Left forelimb (tissue), 1 donor: Measurements from ENCODE around the gene STAG3.
A peak's percentile ranks its signal among the peaks of the same experiment; 100 is the strongest.

Experiments used
- DNase-seq: peaks from one replicate; pipeline ENCODE4 v3.0.0-alpha.2; 2018; ENCODE audit warnings: low spot score

Gene STAG3

GRCh38 chr7:100154651-100155491, 22.8 kb upstream of the STAG3 start:
- no peak for DNase-seq

GRCh38 chr7:100155553-100156317, 22.0 kb upstream of the STAG3 start:
- DNase-seq = no peak

- DNase-seq = no peak
Observed at GRCh38 chr7:100156331-100157068, 21.2 kb upstream of the STAG3 start.

GRCh38 chr7:100157069-100157333, 20.7 kb upstream of the STAG3 start:
- no peak for DNase-seq

- no peak for DNase-seq
Observed at GRCh38 chr7:100157334-100158228, 20.1 kb upstream of the STAG3 start.

- peak; percentile 96 for DNase-seq
Observed at GRCh38 chr7:100158229-100159098, 19.3 kb upstream of the STAG3 start, which contains the start of gene TRAPPC14. TRAPPC14 (minus strand) TSS chr7:100158723; CDS start chr7:100158499, 224 bp downstream.

DNA sequence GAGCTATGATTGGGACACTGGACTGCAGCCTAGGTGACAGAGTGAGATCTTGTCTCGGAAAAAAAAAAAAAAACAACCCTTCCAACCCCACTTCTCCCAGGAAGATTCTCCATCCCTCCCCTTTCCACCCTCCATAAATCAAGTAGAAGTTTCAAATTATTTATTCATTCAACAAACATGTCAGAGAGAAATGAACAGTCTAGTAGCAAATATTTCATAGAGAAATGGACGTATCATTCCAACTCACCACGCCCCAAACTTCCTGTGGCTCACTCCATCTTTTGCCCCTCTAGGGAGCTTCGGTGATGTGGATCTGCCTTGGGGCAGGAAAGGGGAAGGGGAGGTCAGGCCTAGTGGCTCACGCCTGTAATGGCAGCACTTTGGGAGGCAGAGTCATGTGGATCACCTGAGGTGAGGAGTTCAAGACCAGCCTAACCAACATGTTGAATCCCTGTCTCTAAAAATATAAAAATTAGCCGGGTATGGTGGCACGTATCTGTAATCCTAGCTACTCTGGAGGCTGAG, 18.6 kb upstream of the STAG3 start:
- DNase-seq = no peak

DNA sequence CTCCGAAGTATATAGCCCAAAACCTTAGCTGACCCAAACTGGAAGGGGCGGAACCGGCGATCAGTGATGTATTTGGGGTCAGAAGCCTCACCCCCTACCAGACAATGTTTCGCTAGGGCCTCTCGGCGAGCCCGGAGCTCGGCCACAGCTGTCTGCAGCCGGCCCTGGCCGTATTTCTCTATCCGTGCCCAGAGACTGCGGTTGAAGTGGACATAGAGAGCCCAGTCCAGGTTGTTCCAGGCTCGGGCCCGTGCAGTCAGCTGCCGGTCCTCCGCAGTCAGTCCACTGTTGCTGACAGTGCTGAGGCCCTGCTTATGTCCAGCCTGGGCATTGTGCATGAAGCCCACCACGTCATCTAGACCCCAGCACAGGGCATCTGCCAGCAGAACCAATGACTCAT, 17.7 kb upstream of the STAG3 start:
- no peak for DNase-seq

DNA sequence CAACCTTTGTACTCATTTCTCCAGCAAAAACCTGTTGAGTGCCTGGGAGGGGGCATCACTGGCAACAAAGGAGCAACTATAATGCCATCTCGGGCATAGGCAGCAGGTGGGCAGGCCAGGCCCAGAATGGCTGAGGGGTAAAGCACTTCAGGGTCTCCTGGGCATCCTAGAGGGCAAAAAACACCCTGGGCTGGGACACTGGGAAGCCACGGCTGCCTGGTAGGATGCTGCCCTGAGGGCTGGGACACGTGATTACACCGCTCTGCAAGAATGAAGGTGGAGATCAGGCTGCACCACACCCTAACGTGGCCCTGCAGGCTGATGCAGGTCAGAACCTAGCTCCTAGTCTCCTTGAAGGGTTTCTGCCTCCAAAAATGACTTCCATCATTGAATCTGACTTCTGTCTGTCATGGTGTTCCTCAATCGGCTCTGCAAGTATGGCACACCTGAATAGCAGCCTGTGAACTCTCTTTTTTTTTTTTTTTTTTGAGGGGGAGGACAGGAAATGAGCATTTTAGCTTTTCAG, 14.6 kb upstream of the STAG3 start:
- no peak for DNase-seq

DNA sequence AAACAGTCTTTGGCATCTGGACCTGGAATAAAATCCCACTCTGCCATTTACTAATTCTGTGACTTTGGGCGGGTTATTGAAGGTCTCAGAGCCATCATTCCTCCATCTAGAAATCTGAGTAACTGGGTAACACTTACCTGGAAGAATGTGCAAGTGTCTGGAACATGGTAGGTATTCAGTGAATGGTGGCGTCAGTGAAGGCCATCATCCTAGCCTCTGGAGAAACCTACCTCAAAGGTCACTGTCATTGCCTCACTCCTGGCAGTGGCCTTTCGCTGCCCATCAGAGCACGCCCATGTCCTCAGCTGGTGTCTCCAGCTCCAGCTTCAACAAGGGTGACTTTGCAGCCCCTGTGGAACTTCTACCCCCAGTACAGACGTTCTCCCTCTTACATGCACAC, 13.8 kb upstream of the STAG3 start:
- DNase-seq = no peak

GRCh38 chr7:100166317-100166940, 11.3 kb upstream of the STAG3 start:
- no peak for DNase-seq

DNA sequence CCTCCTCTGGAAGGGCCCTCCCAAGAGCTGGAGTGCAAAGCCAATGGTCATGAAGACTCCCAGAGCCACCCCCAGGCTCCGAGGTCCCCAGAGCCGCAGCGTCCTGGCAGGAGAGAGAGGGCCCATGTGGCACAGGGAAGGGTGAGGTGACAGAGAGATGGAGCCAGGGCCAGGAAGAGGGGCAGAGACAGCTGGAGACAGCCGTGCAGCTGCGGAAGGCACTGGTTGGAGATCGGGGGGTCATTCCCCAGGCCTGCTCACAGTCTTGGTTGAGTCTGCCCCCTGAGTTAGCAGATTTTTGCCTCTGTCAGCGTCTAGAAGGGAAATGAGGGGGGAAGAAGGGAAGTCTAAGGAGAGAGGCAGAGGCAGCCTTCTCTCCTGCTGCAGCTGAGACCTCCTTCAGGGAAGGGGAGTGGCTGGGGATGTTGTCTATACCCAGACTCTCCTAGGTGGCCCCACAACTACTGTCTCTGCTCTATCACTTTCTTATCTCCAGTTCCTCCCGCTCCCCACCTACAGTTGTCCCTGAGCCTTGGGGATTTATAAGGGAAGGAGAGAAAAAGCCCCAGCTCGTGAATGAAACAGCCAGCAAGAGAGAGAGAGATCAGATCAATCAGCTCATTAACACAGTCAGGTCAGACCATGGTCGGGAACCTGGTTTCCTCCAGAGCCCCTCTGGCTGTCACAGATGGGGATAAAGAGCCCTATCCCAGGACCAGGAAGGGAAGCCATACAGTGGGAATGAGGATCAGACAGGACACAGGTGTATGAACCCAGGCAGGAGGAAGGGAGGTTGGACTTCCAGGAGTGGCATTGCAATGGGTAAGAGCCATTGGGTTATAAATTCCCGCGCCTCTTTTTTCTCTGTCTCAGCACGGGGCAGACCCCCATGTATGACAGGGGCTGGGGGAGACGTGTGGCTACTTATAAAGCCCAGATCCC, 10.5 kb upstream of the STAG3 start:
- no peak for DNase-seq

DNA sequence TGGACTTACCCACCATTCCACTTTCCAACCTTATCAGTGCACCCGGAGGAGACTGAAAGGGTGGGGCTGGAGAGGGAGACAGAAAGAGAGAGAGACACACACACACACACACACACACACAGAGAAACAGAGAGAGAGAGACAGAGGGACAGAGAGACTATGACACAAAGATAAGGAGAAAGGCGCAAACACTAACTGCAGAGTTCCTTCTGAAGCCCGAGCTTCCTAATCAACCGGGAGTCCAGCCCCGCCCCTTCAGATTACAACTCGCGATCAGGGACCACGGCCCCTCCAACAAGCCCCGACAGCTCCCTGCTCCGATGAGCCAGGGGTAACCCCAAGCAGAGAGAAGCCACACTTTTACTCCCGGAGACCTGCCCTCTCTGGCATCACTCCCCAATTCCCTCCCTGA, 9.8 kb upstream of the STAG3 start:
- no peak for DNase-seq

GRCh38 chr7:100169147-100169850, 8.4 kb upstream of the STAG3 start:
- DNase-seq = no peak

GRCh38 chr7:100170101-100170897, 7.4 kb upstream of the STAG3 start:
- DNase-seq = no peak

DNA sequence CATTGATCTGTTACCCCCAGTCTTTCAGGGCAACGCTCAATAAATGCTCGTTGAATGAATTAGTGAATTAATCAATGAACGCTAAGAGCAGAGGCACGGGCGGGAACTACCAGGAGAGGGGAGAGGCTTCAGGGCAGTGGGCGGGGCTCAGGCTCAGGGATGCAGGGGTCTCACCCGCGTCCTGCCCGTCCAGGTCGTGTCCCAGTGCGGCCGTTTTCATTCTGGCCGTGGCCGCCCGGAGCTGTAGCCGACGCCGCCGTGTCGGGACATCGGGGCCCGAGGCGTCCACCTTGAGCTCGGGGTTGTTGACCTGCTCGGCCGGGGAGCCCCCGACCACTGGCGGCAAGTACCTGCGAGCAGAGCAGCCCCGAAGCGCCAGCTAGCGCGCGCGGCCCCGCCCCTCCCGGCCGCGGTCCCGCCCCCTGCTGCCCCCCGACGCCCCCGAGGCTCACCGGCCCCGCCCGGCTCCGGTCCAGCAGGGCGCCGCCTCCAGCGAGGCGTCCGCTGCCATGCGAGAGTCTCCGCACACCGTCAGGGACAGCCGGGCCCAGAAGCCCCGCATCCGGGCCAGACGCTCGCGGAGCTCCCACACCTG, 6.5 kb upstream of the STAG3 start:
- DNase-seq = no peak

DNA sequence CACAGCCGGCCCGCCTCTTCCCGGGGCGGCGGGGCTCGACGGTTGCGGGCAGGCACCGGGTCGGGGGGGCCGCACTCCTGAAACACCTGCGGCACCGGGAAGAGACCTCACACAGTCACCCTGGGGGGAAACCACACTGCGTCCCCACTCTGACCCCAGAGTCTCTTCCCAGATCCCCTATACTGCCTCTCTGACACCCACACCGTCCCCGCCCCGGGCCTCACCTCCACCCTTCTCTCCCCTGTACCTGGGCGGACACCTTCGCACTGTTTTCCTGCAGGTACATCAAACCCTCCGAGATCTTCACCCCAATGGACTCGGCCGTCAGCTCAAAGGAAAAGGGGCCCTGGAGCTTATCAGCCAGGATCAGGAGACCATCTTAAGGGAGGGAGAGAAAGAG, 5.9 kb upstream of the STAG3 start:
- no peak for DNase-seq
